ENCODE measurements around the gene PRR12.
"Not testable (repeated sequence)": the region's sequence is repeated elsewhere in the genome, so short reads cannot be mapped to it uniquely, and the experiment has no call there.

The PRR12 gene

GRCh38 chr19:49629659-49630058 is 38.7 kb downstream of the PRR12 start:
- FAIRE-seq: no peak
- no peak for DNase-seq (ENCODE audit: insufficient read length, low spot score)
- TF ChIP-seq CTCF (IDR thresholded peaks at IDR 0.05; ENCODE audit: insufficient read depth, missing control alignments): no peak

GRCh38 chr19:49631014-49631588 is 40.1 kb downstream of the PRR12 start:
- FAIRE-seq (no peak), DNase-seq (ENCODE audit: insufficient read length, low spot score) (peak; percentile 14)
- no peak for TF ChIP-seq CTCF (IDR thresholded peaks at IDR 0.05; ENCODE audit: insufficient read depth, missing control alignments)

GRCh38 chr19:49631610-49632192 is 40.7 kb downstream of the PRR12 start:
- FAIRE-seq: no peak
- no peak for TF ChIP-seq CTCF (IDR thresholded peaks at IDR 0.05; ENCODE audit: insufficient read depth, missing control alignments)

GRCh38 chr19:49632576-49632975 is 41.6 kb downstream of the PRR12 start:
- no peak for FAIRE-seq
- no peak for TF ChIP-seq CTCF (IDR thresholded peaks at IDR 0.05; ENCODE audit: insufficient read depth, missing control alignments)

More at GRCh38 chr19:49631610-49632192, 40.7 kb downstream of the PRR12 start:
- peak; percentile 20 for DNase-seq (ENCODE audit: insufficient read length, low spot score)

GRCh38 chr19:49633273-49633672 is 42.3 kb downstream of the PRR12 start:
- DNase-seq (ENCODE audit: insufficient read length, low spot score); FAIRE-seq: not testable (repeated sequence)

More at GRCh38 chr19:49632576-49632975, 41.6 kb downstream of the PRR12 start:
- no peak for DNase-seq (ENCODE audit: insufficient read length, low spot score)

GRCh38 chr19:49635530-49636232 is 44.7 kb downstream of the PRR12 start:
- DNase-seq (ENCODE audit: insufficient read length, low spot score) (no peak), FAIRE-seq (no peak)
- TF ChIP-seq CTCF (IDR thresholded peaks at IDR 0.05; ENCODE audit: insufficient read depth, missing control alignments): no peak

- no peak for FAIRE-seq
- DNase-seq (ENCODE audit: insufficient read length, low spot score): no peak
Measured at GRCh38 chr19:49636233-49636932, 45.4 kb downstream of the PRR12 start.

More at GRCh38 chr19:49636233-49636932, 45.4 kb downstream of the PRR12 start:
- no peak for TF ChIP-seq CTCF (IDR thresholded peaks at IDR 0.05; ENCODE audit: insufficient read depth, missing control alignments)

Data from D721Med (cell line).